Measurements from ENCODE around the gene OLFM3. TPM values are rescaled to one million over a fixed set of nuclear protein-coding genes. Genes with fewer than 3 reads are reported as not detected.

OLFM3 gene
- total RNA-seq, 4 donors from 2014 or later: not detected

DNA sequence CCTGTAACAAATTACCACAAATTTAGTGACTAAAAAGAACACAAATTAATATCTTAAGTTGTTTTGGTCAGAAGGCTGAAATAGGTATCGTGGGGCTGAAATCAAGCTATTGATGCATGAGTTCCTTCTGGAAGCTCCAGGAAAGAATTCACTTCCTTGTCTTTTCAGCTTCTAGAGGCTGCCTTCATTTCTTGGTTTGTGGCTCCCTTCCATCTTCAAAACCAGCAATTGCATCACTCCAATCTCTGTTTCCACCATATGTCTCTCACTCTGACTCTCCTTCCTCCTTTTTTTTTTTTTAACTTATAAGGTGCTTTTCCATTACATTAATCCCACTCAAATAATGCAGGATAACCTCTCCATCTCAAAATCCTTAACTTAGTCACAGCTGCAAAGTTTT, 78.4 kb downstream of the OLFM3 start:
- H3K36me3 ChIP-seq: no peaks in the 10 kb centered on the region
- DNase-seq: no peak
- no peak for TF ChIP-seq POLR2A (IDR thresholded peaks at IDR 0.05)
- TF ChIP-seq, protein P1, sequence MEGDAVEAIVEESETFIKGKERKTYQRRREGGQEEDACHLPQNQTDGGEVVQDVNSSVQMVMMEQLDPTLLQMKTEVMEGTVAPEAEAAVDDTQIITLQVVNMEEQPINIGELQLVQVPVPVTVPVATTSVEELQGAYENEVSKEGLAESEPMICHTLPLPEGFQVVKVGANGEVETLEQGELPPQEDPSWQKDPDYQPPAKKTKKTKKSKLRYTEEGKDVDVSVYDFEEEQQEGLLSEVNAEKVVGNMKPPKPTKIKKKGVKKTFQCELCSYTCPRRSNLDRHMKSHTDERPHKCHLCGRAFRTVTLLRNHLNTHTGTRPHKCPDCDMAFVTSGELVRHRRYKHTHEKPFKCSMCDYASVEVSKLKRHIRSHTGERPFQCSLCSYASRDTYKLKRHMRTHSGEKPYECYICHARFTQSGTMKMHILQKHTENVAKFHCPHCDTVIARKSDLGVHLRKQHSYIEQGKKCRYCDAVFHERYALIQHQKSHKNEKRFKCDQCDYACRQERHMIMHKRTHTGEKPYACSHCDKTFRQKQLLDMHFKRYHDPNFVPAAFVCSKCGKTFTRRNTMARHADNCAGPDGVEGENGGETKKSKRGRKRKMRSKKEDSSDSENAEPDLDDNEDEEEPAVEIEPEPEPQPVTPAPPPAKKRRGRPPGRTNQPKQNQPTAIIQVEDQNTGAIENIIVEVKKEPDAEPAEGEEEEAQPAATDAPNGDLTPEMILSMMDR (IDR thresholded peaks at IDR 0.05): no peak
- H3K27me3 ChIP-seq: no peaks in the 10 kb centered on the region
- 53 to 66% methylated on average over 1 of the region's 1 CpG for WGBS, 2 donors
- intact Hi-C loops (cut with DNase I): no loop called here
- no peaks in the 10 kb centered on the region for H3K4me1 ChIP-seq
- no peak overlapping the region for H3K27ac ChIP-seq
- H3K9me3 ChIP-seq: no peaks in the 10 kb centered on the region
- H3K4me3 ChIP-seq: no peak overlapping the region

DNA sequence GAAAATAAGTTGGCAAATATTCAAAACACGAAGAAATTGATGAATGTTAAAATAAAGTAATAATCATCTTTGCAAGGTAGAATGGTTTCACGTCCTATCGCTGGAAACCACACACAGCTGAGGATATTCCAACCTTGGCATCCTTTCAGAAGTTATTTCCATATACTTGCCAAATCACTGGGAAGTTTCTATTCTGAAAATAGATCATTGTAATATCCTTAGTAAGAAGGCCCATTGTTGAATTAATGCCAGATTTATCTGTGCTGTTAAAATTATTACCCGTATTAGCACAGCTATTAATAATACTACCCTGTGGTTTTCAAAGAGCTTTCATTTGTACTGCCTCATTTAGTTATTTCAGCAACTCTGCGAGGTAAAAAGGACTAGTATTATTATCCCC, 81.1 kb downstream of the OLFM3 start:
- H3K4me1 ChIP-seq: no peaks in the 10 kb centered on the region
- no peaks in the 10 kb centered on the region for H3K36me3 ChIP-seq
- intact Hi-C loops (cut with DNase I): no loop called here
- TF ChIP-seq POLR2A (IDR thresholded peaks at IDR 0.05): no peak
- TF ChIP-seq, protein P1 (IDR thresholded peaks at IDR 0.05): no peak
- no peaks in the 10 kb centered on the region for H3K9me3 ChIP-seq
- no peak for DNase-seq
- H3K27ac ChIP-seq: no peak overlapping the region
- H3K27me3 ChIP-seq: no peaks in the 10 kb centered on the region
- 31 to 33% methylated on average over 5 of the region's 5 CpGs for WGBS, 2 donors
- H3K4me3 ChIP-seq: no peak overlapping the region

- Histone ChIP-seq H3K27me3 (no peaks in the 10 kb centered on the region), H3K4me3 (no peak overlapping the region), H3K36me3 (no peaks in the 10 kb centered on the region), H3K4me1 (no peaks in the 10 kb centered on the region), H3K27ac (no peak overlapping the region), H3K9me3 (no peaks in the 10 kb centered on the region)
- WGBS, 2 donors: 74 to 75% methylated on average over 4 of the region's 4 CpGs
- DNase-seq: no peak
- TF ChIP-seq POLR2A (IDR thresholded peaks at IDR 0.05): no peak
- TF ChIP-seq, protein P1 (IDR thresholded peaks at IDR 0.05): no peak
- intact Hi-C loops (cut with DNase I): no loop called here
These were observed 82.1 kb downstream of the OLFM3 start for GRCh38 chr1:101914473-101915242.

- Histone ChIP-seq H3K4me3 (no peak overlapping the region), H3K27me3 (no peaks in the 10 kb centered on the region), H3K27ac (no peak overlapping the region), H3K9me3 (no peaks in the 10 kb centered on the region), H3K36me3 (no peaks in the 10 kb centered on the region), H3K4me1 (no peaks in the 10 kb centered on the region)
- DNase-seq: no peak
- 65 to 85% methylated on average over 5 of the region's 5 CpGs for WGBS, 2 donors
- TF ChIP-seq, protein P1 (IDR thresholded peaks at IDR 0.05): no peak
- TF ChIP-seq POLR2A (IDR thresholded peaks at IDR 0.05): no peak
- intact Hi-C loops (cut with DNase I): no loop called here
These were observed 84.8 kb downstream of the OLFM3 start for GRCh38 chr1:101911894-101912293.

DNA sequence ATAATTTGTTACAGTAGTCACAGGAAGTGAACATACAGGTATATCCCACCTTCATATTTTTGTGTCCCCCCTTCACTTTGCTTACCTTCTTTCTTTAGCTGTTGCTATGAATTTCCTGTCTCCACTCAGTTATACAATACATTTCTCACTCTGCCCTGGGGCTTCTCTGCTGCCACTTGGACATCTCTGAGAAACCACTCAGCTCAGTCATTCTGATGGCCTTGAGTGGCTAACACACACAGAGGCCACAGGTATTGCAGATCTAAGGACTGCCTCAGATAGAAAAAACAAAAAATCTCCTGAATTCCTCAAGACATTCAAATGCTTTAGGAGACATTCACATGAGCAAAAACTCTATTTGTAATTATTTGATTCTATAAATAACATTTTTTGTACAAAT, 87.7 kb downstream of the OLFM3 start:
- Histone ChIP-seq H3K27ac (no peak overlapping the region), H3K27me3 (no peaks in the 10 kb centered on the region), H3K36me3 (no peaks in the 10 kb centered on the region), H3K9me3 (no peaks in the 10 kb centered on the region), H3K4me3 (no peak overlapping the region), H3K4me1 (no peaks in the 10 kb centered on the region)
- intact Hi-C loops (cut with DNase I): no loop called here
- DNase-seq: no peak
- TF ChIP-seq, protein P1 (IDR thresholded peaks at IDR 0.05): no peak
- no peak for TF ChIP-seq POLR2A (IDR thresholded peaks at IDR 0.05)

All from esophagus squamous epithelium (tissue), 5 donors.